Activated B cell treated with CpG ODN at 0.5 μM for 24 hours (primary cell): ENCODE data around the gene SFSWAP. TPM values are rescaled to one million over a fixed set of nuclear protein-coding genes. Genes with fewer than 3 reads are reported as not detected.
A peak's percentile ranks its signal among the peaks of the same experiment; 100 is the strongest.

ENCODE experiments used
- ATAC-seq: fragments of 200-7000 bp; cut with Tn5 transposase; one replicate; pipeline ENCODE4 v1.10.0; 2021; ENCODE audit warnings: low read depth, mild to moderate bottlenecking, moderate library complexity
- CTCF ChIA-PET: fragments of 350-600 bp; sonication (Branson Sonifier 250); formaldehyde crosslinking; loops from one replicate; lab custom pipeline; 2021; ENCODE audit warnings: antibody characterized with exemption; lab: Charles Lee
- POLR2A ChIA-PET: fragments of 350-600 bp; sonication (Branson Sonifier 250); formaldehyde crosslinking; loops from one replicate; lab custom pipeline; 2021; ENCODE audit warnings: antibody characterized with exemption; lab: Charles Lee
- DNase-seq: peaks from one replicate; pipeline ENCODE4 v3.0.0; 2022
- H3K27ac Mint-ChIP-seq: one replicate; pipeline ENCODE4 v1.8.0; 2020; ENCODE audit warnings: mixed read lengths
- H3K27me3 Mint-ChIP-seq: one replicate; pipeline ENCODE4 v1.8.0; 2021; ENCODE audit warnings: mixed read lengths
- H3K36me3 Mint-ChIP-seq: one replicate; pipeline ENCODE4 v1.8.0; 2021; ENCODE audit warnings: low read depth, mixed read lengths
- H3K4me1 Mint-ChIP-seq: one replicate; pipeline ENCODE4 v1.8.0; 2021; ENCODE audit warnings: mixed read lengths
- H3K4me3 Mint-ChIP-seq: one replicate; pipeline ENCODE4 v1.8.0; 2020; ENCODE audit warnings: mild to moderate bottlenecking, mixed read lengths
- H3K9me3 Mint-ChIP-seq: one replicate; pipeline ENCODE4 v1.8.0; 2020; ENCODE audit warnings: mixed read lengths
- intact Hi-C: fragments of 100-400 bp; cut with micrococcal nuclease; formaldehyde crosslinking; loops from one replicate; pipeline ENCODE4 v1.15.1; 2024
- total RNA-seq: library from RNA; stranded (reverse); gene quantifications from 2 replicates; pipeline ENCODE4 v1.2.3, GENCODE V29; 2022
- TF ChIP-seq, protein P1 (sequence below): fragments of 200-600 bp; IDR thresholded peaks from one replicate; pipeline ENCODE4 v1.8.0; 2022; ENCODE audit warnings: antibody characterized with exemption, mild to moderate bottlenecking

The SFSWAP gene
- total RNA-seq, 1 donor from 2014 or later: 88.0 TPM

DNA sequence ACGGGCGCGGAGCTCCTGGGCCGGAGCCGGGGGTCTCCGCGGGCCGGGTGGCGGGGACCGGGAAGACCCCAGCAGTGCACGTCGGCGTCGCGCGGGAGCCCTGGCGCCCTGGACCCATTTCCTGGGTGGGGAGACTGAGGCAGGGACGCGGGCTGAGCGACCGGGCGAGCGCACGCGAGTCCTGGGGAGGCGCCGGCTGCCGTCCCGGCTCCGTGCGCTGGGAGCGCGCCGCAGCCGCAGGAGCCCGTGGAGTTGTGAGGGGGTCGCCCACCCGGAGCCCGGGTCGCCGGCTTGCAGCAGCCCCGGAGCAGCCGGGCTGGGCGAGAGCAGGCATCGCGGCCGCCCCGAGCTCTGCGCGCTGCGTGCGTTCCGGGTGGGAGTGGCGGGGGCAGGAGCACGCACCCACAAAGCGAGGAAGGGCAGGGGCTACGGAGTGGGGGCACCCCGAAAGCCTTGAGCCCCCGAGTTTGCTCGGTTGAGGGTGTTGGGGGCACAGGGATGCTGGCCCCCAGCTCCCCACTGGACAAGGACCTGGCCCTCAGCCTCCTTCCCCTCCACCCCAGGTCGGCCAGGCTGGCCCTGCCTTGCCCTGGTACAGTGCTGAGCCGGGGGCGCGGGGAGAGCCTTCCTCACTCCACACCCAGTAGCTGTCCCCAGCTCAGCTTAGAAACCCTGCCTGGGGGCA lies 117.9 kb downstream of the SFSWAP start:
- ChIA-PET CTCF (interaction anchor here (0.6 to 4.3 kb wide), 4 partner anchors 53 to 358 kb away, joined by 4 to 33 read pairs (median 6); no protein-coding TSS in a partner anchor), POLR2A (no interaction called here)
- peaks cover 11% of the 10 kb centered on the region for H3K27me3 Mint-ChIP-seq
- H3K4me3 Mint-ChIP-seq: peak overlapping the region; percentile 84
- DNase-seq (peak; percentile 48), ATAC-seq (peak; percentile 29)
- TF ChIP-seq, protein P1, sequence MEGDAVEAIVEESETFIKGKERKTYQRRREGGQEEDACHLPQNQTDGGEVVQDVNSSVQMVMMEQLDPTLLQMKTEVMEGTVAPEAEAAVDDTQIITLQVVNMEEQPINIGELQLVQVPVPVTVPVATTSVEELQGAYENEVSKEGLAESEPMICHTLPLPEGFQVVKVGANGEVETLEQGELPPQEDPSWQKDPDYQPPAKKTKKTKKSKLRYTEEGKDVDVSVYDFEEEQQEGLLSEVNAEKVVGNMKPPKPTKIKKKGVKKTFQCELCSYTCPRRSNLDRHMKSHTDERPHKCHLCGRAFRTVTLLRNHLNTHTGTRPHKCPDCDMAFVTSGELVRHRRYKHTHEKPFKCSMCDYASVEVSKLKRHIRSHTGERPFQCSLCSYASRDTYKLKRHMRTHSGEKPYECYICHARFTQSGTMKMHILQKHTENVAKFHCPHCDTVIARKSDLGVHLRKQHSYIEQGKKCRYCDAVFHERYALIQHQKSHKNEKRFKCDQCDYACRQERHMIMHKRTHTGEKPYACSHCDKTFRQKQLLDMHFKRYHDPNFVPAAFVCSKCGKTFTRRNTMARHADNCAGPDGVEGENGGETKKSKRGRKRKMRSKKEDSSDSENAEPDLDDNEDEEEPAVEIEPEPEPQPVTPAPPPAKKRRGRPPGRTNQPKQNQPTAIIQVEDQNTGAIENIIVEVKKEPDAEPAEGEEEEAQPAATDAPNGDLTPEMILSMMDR: no peak
- no peak overlapping the region for H3K27ac Mint-ChIP-seq
- intact Hi-C loops: loop anchor here (1.0 to 10.0 kb wide), 8 partner anchors 56 to 913 kb away; partner anchors contain the start of genes EP400, PUS1 and ULK1
- H3K4me1 Mint-ChIP-seq: peaks cover 35% of the 10 kb centered on the region
- H3K36me3 Mint-ChIP-seq: no peaks in the 10 kb centered on the region
- no peaks in the 10 kb centered on the region for H3K9me3 Mint-ChIP-seq

DNA sequence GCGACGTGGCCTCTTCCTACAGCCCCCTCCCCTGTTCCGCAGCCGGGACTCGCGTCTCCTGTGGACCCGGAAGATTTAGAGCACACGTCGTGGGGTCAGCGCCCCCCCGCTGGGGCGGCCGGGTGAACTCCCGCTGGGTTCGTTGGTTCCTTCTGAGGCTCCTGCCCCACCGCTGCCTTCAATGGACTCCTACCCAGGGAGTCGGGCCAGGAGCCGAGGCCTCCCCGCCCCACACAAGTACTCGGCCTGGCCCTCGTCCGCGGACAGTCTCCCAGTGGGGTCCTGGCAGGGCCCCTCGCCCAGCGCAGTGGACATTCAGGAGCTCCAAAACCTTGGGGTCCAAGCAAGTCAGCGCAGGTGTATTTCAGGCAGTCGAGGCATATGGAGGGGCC lies 118.5 kb downstream of the SFSWAP start:
- DNase-seq (no peak), ATAC-seq (peak; percentile 2)
- Mint-ChIP-seq H3K27ac (no peak overlapping the region), H3K36me3 (no peaks in the 10 kb centered on the region), H3K9me3 (no peaks in the 10 kb centered on the region), H3K27me3 (peaks cover 11% of the 10 kb centered on the region), H3K4me3 (peak overlapping the region; percentile 84), H3K4me1 (peaks cover 35% of the 10 kb centered on the region)
- TF ChIP-seq, protein P1: no peak
- ChIA-PET CTCF (interaction anchor here (0.6 to 4.3 kb wide), 5 partner anchors 53 to 359 kb away, joined by 4 to 33 read pairs (median 6); no protein-coding TSS in a partner anchor), POLR2A (interaction anchor here (1.0 kb wide), 1 partner anchor 34 kb away, joined by 3 read pairs; no protein-coding TSS in a partner anchor)
- intact Hi-C loops: loop anchor here (1.0 to 10.0 kb wide), 6 partner anchors 57 to 913 kb away; partner anchors contain the start of genes EP400 and PUS1

DNA sequence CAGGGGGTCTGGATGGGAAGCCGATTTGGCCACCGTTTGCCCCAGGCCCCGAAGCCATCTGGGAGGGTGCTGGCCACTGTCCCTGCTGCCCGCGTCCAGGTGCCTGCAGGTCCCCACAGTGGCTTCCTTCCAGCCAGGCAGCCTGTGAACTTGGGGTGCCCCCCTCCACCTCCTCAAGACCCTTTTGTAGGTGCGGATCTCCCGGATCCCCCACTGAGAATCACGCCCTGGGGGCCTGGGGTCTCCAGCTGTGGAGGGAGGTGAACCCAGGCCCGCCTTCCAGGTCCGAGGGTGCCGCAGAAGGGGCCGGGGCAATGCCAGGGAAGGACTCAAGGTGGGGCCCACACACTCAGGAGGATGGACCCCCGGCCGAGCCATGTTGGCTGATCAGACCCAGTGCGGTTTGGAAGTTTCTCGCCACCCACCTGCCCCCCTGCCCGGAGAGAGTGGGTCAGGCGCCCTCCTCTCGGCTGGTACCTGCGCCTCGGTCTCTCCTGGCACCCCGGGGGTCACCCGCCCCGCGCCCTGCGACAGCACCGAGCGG lies 119.0 kb downstream of the SFSWAP start:
- H3K9me3 Mint-ChIP-seq: no peaks in the 10 kb centered on the region
- ChIA-PET POLR2A (interaction anchor here (1.0 to 1.5 kb wide), 3 partner anchors 35 to 74 kb away, joined by 3 to 4 read pairs (median 3); no protein-coding TSS in a partner anchor), CTCF (interaction anchor here (0.8 to 4.3 kb wide), 7 partner anchors 56 to 913 kb away, joined by 3 to 33 read pairs (median 6); no protein-coding TSS in a partner anchor)
- DNase-seq: no peak
- no peak for ATAC-seq
- H3K4me3 Mint-ChIP-seq: peak overlapping the region; percentile 84
- H3K27ac Mint-ChIP-seq: no peak overlapping the region
- peaks cover 11% of the 10 kb centered on the region for H3K27me3 Mint-ChIP-seq
- peaks cover 35% of the 10 kb centered on the region for H3K4me1 Mint-ChIP-seq
- intact Hi-C loops: loop anchor here (1.0 to 10.0 kb wide), 8 partner anchors 57 to 914 kb away; partner anchors contain the start of genes EP400, PUS1 and SFSWAP
- no peaks in the 10 kb centered on the region for H3K36me3 Mint-ChIP-seq
- TF ChIP-seq, protein P1: no peak

DNA sequence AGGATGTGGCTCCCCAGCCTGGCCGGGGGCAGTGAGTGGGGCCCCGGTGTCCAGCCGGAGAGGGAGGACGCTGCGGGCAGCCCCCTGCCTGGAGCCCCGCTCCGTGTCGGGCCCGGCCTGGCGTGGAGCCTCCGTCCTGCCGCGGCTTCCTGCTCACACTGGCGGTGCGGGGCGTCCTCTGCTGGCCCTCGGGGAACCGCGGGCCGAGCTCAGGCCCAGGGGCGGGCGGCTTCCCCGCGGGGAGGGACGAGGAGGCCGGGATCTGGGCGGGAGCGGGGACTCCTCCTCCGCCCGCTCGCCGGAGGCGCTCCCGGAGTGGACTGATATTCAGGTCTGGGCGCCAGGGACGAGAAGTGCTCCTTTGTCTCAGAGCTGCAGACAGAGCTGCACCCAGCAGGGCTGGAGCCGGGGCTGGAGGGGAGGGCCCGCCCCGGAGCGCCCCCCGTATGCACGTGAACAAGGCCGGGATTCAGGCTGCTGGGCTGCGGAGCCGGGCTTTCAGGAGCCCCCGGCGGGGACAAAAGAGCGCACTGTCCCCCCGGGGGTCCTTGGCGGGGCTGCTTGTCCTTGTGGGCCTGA lies 119.5 kb downstream of the SFSWAP start:
- peaks cover 9% of the 10 kb centered on the region for H3K27me3 Mint-ChIP-seq
- H3K36me3 Mint-ChIP-seq: no peaks in the 10 kb centered on the region
- CTCF ChIA-PET: interaction anchor here (0.7 to 4.3 kb wide), 9 partner anchors 56 to 914 kb away, joined by 3 to 33 read pairs (median 4); no protein-coding TSS in a partner anchor
- POLR2A ChIA-PET: interaction anchor here (0.6 to 1.5 kb wide), 5 partner anchors 35 to 195 kb away, joined by 3 to 4 read pairs (median 3); partner anchors contain the start of gene SFSWAP
- H3K4me3 Mint-ChIP-seq: peak overlapping the region; percentile 65
- peak; percentile 43 for ATAC-seq
- intact Hi-C loops: loop anchor here (1.0 to 2.0 kb wide), 2 partner anchors 119 to 726 kb away; partner anchors contain the start of gene SFSWAP
- H3K4me1 Mint-ChIP-seq: peaks cover 31% of the 10 kb centered on the region
- DNase-seq: peak; percentile 62
- H3K27ac Mint-ChIP-seq: no peak overlapping the region
- TF ChIP-seq, protein P1: no peak
- no peaks in the 10 kb centered on the region for H3K9me3 Mint-ChIP-seq
